H9 (cell line): ENCODE results near the gene NVL. TPM values are rescaled to one million over a fixed set of nuclear protein-coding genes. Genes with fewer than 3 reads are reported as not detected.
"Not testable (repeated sequence)": the region's sequence is repeated elsewhere in the genome, so short reads cannot be mapped to it uniquely, and the experiment has no call there.

Experiments
- DNase-seq: peaks from one replicate; pipeline ENCODE4 v3.0.0-alpha.2; 2017
- H2AFZ ChIP-seq: one replicate; pipeline ENCODE4 v1.6.1; 2013; ENCODE audit warnings: mild to moderate bottlenecking, low read length, control low read depth, moderate library complexity
- H2AK5ac ChIP-seq: 2 replicates; pipeline ENCODE4 v1.6.1; 2013; ENCODE audit warnings: low read length, control low read depth, mixed read lengths; ENCODE audit not compliant: insufficient read length
- H2BK120ac ChIP-seq: one replicate; pipeline ENCODE4 v1.6.1; 2013; ENCODE audit warnings: low read depth, mild to moderate bottlenecking, low read length, control low read depth, inconsistent platforms; ENCODE audit not compliant: poor library complexity, severe bottlenecking
- H2BK12ac ChIP-seq: 2 replicates; pipeline ENCODE4 v1.6.1; 2013; ENCODE audit warnings: low read length, control low read depth, mixed read lengths, low read depth; ENCODE audit not compliant: insufficient read length
- H2BK15ac ChIP-seq: 2 replicates; pipeline ENCODE4 v1.6.1; 2013; ENCODE audit warnings: low read depth, low read length, control low read depth
- H2BK20ac ChIP-seq: one replicate; pipeline ENCODE4 v1.6.1; 2013; ENCODE audit warnings: low read depth, mild to moderate bottlenecking, low read length, control low read depth, inconsistent platforms; ENCODE audit not compliant: poor library complexity, severe bottlenecking
- H2BK5ac ChIP-seq: 2 replicates; pipeline ENCODE4 v1.6.1; 2013; ENCODE audit warnings: low read length, control low read depth, mixed read lengths; ENCODE audit not compliant: insufficient read length
- H3K14ac ChIP-seq: 2 replicates; pipeline ENCODE4 v1.6.1; 2013; ENCODE audit warnings: low read length, control low read depth; ENCODE audit not compliant: insufficient read depth
- H3K18ac ChIP-seq: 2 replicates; pipeline ENCODE4 v1.6.1; 2013; ENCODE audit warnings: low read depth, mild to moderate bottlenecking, mixed read lengths, low read length, control low read depth; ENCODE audit not compliant: insufficient read length
- H3K23ac ChIP-seq: 2 replicates; pipeline ENCODE4 v1.6.1; 2013; ENCODE audit warnings: low read length, control low read depth, mixed read lengths, low read depth; ENCODE audit not compliant: insufficient read length
- H3K23me2 ChIP-seq: 2 replicates; pipeline ENCODE4 v1.6.1; 2013; ENCODE audit warnings: low read depth, mild to moderate bottlenecking, mixed read lengths, low read length, control low read depth; ENCODE audit not compliant: insufficient read length, poor library complexity, severe bottlenecking
- H3K27ac ChIP-seq: 2 replicates; pipeline ENCODE4 v1.5.1; 2013; ENCODE audit warnings: low read length, control low read depth, mixed read lengths, low read depth; ENCODE audit not compliant: insufficient read length
- H3K27me3 ChIP-seq: 2 replicates; pipeline ENCODE4 v1.6.1; 2013; ENCODE audit warnings: low read length, control low read depth, inconsistent platforms; ENCODE audit not compliant: insufficient read depth
- H3K4ac ChIP-seq: 2 replicates; pipeline ENCODE4 v1.6.1; 2013; ENCODE audit warnings: low read depth, mild to moderate bottlenecking, control low read depth, inconsistent platforms, low read length, moderate library complexity
- H3K4me1 ChIP-seq: 2 replicates; pipeline ENCODE4 v1.6.1; 2013; ENCODE audit warnings: low read length, control low read depth, inconsistent platforms; ENCODE audit not compliant: insufficient read depth
- H3K4me2 ChIP-seq: 2 replicates; pipeline ENCODE4 v1.6.1; 2013; ENCODE audit warnings: low read length, control low read depth, mixed read lengths; ENCODE audit not compliant: insufficient read length, insufficient read depth
- H3K56ac ChIP-seq: 2 replicates; pipeline ENCODE4 v1.6.1; 2013; ENCODE audit warnings: low read depth, mild to moderate bottlenecking, mixed read lengths, low read length, control low read depth; ENCODE audit not compliant: insufficient read length
- H3K79me1 ChIP-seq: 2 replicates; pipeline ENCODE4 v1.6.1; 2013; ENCODE audit warnings: low read depth, mild to moderate bottlenecking, moderate library complexity, low read length, control low read depth, inconsistent platforms; ENCODE audit not compliant: insufficient read depth, poor library complexity, severe bottlenecking
- H3K79me2 ChIP-seq: 2 replicates; pipeline ENCODE4 v1.6.1; 2013; ENCODE audit warnings: low read length, control low read depth, inconsistent platforms; ENCODE audit not compliant: insufficient read depth
- H3K9ac ChIP-seq: 2 replicates; pipeline ENCODE4 v1.6.1; 2013; ENCODE audit warnings: low read length, control low read depth, mixed read lengths; ENCODE audit not compliant: insufficient read length; ENCODE audit errors: extremely low read depth
- H3K9me3 ChIP-seq: one replicate; pipeline ENCODE4 v1.6.1; 2013; ENCODE audit warnings: low read depth, low read length, inconsistent platforms; ENCODE audit not compliant: control insufficient read depth
- H3T11ph ChIP-seq: one replicate; pipeline ENCODE4 v1.6.1; 2013; ENCODE audit warnings: mild to moderate bottlenecking, low read length, control low read depth, inconsistent platforms
- H4K20me1 ChIP-seq: one replicate; pipeline ENCODE4 v1.6.1; 2013; ENCODE audit not compliant: control insufficient read depth, insufficient read length, insufficient read depth
- H4K5ac ChIP-seq: 2 replicates; pipeline ENCODE4 v1.6.1; 2013; ENCODE audit warnings: low read depth, mild to moderate bottlenecking, mixed read lengths, low read length, control low read depth; ENCODE audit not compliant: insufficient read length
- H4K8ac ChIP-seq: replicated peaks from 2 replicates; pipeline ENCODE4 v1.6.1; 2013; ENCODE audit warnings: low read length, control low read depth, mixed read lengths, low read depth; ENCODE audit not compliant: insufficient read length
- H4K91ac ChIP-seq: 2 replicates; pipeline ENCODE4 v1.6.1; 2013; ENCODE audit warnings: low read depth, mild to moderate bottlenecking, moderate library complexity, mixed read lengths, low read length, control low read depth; ENCODE audit not compliant: insufficient read length
- H3K27ac Mint-ChIP-seq, 3 experiments: 2 replicates in 2 of 3; 3 replicates in 1 of 3; pipeline ENCODE4 v1.8.0; 2020 to 2021; ENCODE audit warnings: mixed read lengths in 3 of 3, mild to moderate bottlenecking in 1 of 3, moderate library complexity in 1 of 3
- H3K27me3 Mint-ChIP-seq: 2 replicates; pipeline ENCODE4 v1.8.0; 2021; ENCODE audit warnings: low read depth, mild to moderate bottlenecking, moderate library complexity, mixed read lengths
- H3K36me3 Mint-ChIP-seq, 3 experiments: 2 replicates in 2 of 3; 3 replicates in 1 of 3; pipeline ENCODE4 v1.8.0; 2020 to 2021; ENCODE audit warnings: low read depth in 3 of 3, mixed read lengths in 3 of 3; ENCODE audit not compliant: insufficient read depth in 1 of 3
- H3K4me1 Mint-ChIP-seq, 2 experiments: 2 replicates each; pipeline ENCODE4 v1.8.0; 2020; ENCODE audit warnings: mixed read lengths in 2 of 2
- H3K4me3 Mint-ChIP-seq, 2 experiments: 2 replicates in 1 of 2; 3 replicates in 1 of 2; pipeline ENCODE4 v1.8.0; 2020 to 2021; ENCODE audit warnings: mild to moderate bottlenecking in 2 of 2, mixed read lengths in 2 of 2, moderate library complexity in 1 of 2
- H3K9me3 Mint-ChIP-seq, 2 experiments: 2 replicates in 1 of 2; 3 replicates in 1 of 2; pipeline ENCODE4 v1.8.0; 2020; ENCODE audit warnings: mild to moderate bottlenecking in 2 of 2, mixed read lengths in 2 of 2, moderate library complexity in 1 of 2
- WGBS: extraction: QIAGEN DNeasy Blood & Tissue Kit; methylation state at CpG from one replicate; pipeline ENCODE4 v1.1.7; 2013; ENCODE audit warnings: missing lambda C conversion rate, low lambda C conversion rate, mixed read lengths; ENCODE audit not compliant: insufficient read length; ENCODE audit errors: extremely low coverage; 5-methylcytosine and 5-hydroxymethylcytosine counted together
- total RNA-seq: library from RNA; stranded (reverse); gene quantifications from 2 replicates; pipeline ENCODE4 v1.2.1, GENCODE V29; 2021
- TF ChIP-seq, protein P1 (sequence below): fragments of 200-600 bp; sonication (generic); conservative IDR thresholded peaks from 3 replicates; pipeline ENCODE4 v1.8.0; 2021; ENCODE audit warnings: antibody characterized with exemption, mild to moderate bottlenecking

Gene NVL
- total RNA-seq, 1 experiment from 2014 or later: 66.9 TPM

DNA sequence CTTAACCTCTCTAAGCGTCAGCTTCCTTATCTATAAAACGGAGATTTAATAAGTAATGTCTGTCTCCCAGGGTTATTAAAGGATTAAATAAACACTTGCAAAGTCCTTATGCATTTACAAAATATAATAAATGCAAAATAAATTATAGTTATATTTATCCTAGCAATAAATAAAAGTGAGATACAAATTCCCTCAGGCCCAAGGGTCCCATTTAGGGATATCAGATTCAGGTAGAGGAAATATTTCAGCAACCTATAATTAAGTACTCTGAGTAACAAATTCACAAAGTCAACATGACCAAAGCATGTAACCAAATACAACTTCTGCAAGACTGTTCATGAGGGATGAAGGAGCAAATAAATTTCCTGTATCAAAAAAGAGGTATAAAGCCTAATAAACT is 17.9 kb downstream of the NVL start:
- Histone ChIP-seq H2BK5ac (no peak overlapping the region), H4K8ac (no peak overlapping the region), H4K91ac (no peak overlapping the region), H2BK120ac (no peak overlapping the region), H3K27me3 (no peaks in the 10 kb centered on the region), H3K27ac (no peak overlapping the region), H4K5ac (no peak overlapping the region), H3K14ac (no peak overlapping the region), H3K4ac (no peak overlapping the region), H4K20me1 (no peaks in the 10 kb centered on the region), H3K79me2 (no peaks in the 10 kb centered on the region), H3K23me2 (no peaks in the 10 kb centered on the region), H3K4me1 (no peaks in the 10 kb centered on the region), H3T11ph (no peak overlapping the region), H3K79me1 (no peaks in the 10 kb centered on the region), H2BK20ac (no peak overlapping the region), H3K9ac (no peak overlapping the region), H2BK15ac (no peak overlapping the region), H3K18ac (no peak overlapping the region), H2BK12ac (no peak overlapping the region), H2AK5ac (no peak overlapping the region), H3K4me2 (no peak overlapping the region), H3K23ac (no peak overlapping the region), H3K56ac (no peak overlapping the region), H2AFZ (no peak overlapping the region), H3K9me3 (no peaks in the 10 kb centered on the region)
- H3K27ac Mint-ChIP-seq: no peak overlapping the region
- H3K4me1 Mint-ChIP-seq: no peaks in the 10 kb centered on the region
- H3K9me3 Mint-ChIP-seq: no peaks in the 10 kb centered on the region
- peaks cover 20 to 80% (median 57%) of the 10 kb centered on the region in 3 experiments; a peak in 6 of 7 replicates for H3K36me3 Mint-ChIP-seq
- no peak for DNase-seq
- H3K27me3 Mint-ChIP-seq: no peaks in the 10 kb centered on the region
- H3K4me3 Mint-ChIP-seq: no peak overlapping the region
- TF ChIP-seq, protein P1, sequence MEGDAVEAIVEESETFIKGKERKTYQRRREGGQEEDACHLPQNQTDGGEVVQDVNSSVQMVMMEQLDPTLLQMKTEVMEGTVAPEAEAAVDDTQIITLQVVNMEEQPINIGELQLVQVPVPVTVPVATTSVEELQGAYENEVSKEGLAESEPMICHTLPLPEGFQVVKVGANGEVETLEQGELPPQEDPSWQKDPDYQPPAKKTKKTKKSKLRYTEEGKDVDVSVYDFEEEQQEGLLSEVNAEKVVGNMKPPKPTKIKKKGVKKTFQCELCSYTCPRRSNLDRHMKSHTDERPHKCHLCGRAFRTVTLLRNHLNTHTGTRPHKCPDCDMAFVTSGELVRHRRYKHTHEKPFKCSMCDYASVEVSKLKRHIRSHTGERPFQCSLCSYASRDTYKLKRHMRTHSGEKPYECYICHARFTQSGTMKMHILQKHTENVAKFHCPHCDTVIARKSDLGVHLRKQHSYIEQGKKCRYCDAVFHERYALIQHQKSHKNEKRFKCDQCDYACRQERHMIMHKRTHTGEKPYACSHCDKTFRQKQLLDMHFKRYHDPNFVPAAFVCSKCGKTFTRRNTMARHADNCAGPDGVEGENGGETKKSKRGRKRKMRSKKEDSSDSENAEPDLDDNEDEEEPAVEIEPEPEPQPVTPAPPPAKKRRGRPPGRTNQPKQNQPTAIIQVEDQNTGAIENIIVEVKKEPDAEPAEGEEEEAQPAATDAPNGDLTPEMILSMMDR: no peak
- WGBS: no CpG with 5 or more reads among the region's 2 CpGs

DNA sequence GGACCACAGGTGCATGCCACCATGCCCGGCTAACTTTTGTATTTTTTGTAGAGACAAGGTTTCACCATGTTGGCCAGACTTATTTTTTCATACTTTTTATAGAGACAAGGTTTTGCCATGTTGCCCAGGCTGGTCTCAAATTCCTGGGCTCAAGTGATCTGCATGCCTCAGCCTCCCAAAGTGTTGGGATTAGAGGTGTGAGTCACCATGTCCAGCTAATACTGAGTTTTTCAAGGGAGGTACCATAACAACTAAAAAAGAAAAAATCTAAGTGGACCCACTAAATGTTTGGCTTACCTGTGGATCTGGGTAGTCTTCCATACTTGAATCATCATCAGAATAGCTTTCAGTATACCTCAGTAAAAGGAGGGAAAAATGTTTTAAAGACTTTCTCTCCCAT is 18.5 kb downstream of the NVL start:
- not testable (repeated sequence) for H2BK5ac ChIP-seq, H3K27me3 Mint-ChIP-seq, H4K20me1 ChIP-seq, H3K9me3 Mint-ChIP-seq, H2BK120ac ChIP-seq, H3K4me3 Mint-ChIP-seq, H3K27ac ChIP-seq, H3K18ac ChIP-seq, H3K14ac ChIP-seq, H3K9ac ChIP-seq, H3K27ac Mint-ChIP-seq, H3K79me2 ChIP-seq, H3K9me3 ChIP-seq, H2AFZ ChIP-seq, H4K5ac ChIP-seq, H3T11ph ChIP-seq, DNase-seq, H2BK12ac ChIP-seq, H3K27me3 ChIP-seq, H3K23ac ChIP-seq, H2BK20ac ChIP-seq, H3K4me1 Mint-ChIP-seq, H3K4ac ChIP-seq, H4K8ac ChIP-seq, H3K79me1 ChIP-seq, H3K4me1 ChIP-seq, H2AK5ac ChIP-seq, H2BK15ac ChIP-seq, H4K91ac ChIP-seq, H3K56ac ChIP-seq, H3K23me2 ChIP-seq, H3K4me2 ChIP-seq
- H3K36me3 Mint-ChIP-seq: peaks cover 18 to 81% (median 61%) of the 10 kb centered on the region in 3 experiments; a peak in 6 of 7 replicates
- no CpG with 5 or more reads among the region's 1 CpG for WGBS
